Measurements from ENCODE around the gene OLFM3. TPM values are rescaled to one million over a fixed set of nuclear protein-coding genes. Genes with fewer than 3 reads are reported as not detected.

The OLFM3 gene
- total RNA-seq, 1 experiment from 2014 or later: not detected

DNA sequence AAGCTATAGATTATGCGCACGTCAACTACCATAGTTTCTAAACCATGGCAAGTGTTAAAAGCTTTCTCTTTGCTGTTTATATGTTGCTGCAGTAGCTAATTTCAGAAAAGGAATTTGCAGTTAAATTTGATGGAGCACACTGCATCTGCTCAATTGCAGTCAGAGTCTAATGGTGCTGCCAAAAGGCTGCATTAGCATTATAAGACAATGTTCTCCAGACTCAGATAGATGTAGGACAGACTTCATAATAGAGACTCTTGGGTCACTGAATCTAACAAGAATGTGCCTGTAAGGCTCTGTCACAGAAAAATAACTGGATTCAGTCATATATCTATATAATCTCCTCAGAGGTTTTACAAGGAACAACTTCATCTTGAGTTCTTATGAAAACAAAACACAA is 198.3 kb downstream of the OLFM3 start:
- POLR2A ChIA-PET: no interaction called here
- Histone ChIP-seq H3K4me1 (ENCODE audit: control insufficient read depth in 1 of 2, insufficient read depth in 2 of 2, low read length in 2 of 2) (no peaks in the 10 kb centered on the region), H2AFZ (ENCODE audit: low read depth, low read length, poor library complexity, severe bottlenecking) (no peak overlapping the region), H3K9me2 (ENCODE audit: insufficient read depth) (no peaks in the 10 kb centered on the region), H3K4me3 (replicated peaks in 1 of 2; ENCODE audit: low read depth in 1 of 2, low read length in 2 of 2) (no peak overlapping the region), H3K4me2 (ENCODE audit: low read length) (no peak overlapping the region), H4K20me1 (ENCODE audit: insufficient read depth) (no peaks in the 10 kb centered on the region), H3K27ac (ENCODE audit: low read depth, low read length) (no peak overlapping the region), H3K9me3 (ENCODE audit: control insufficient read depth in 1 of 2, insufficient read depth in 1 of 2, low read depth in 1 of 2, low read length in 2 of 2) (0 out of 4 replicates have a peak, but pooled peaks cover 0 to 6% of the 10 kb centered on the region in 2 experiments), H3K79me2 (ENCODE audit: insufficient read depth, low read length) (no peaks in the 10 kb centered on the region), H3K36me3 (ENCODE audit: control insufficient read depth in 1 of 2, insufficient read depth in 2 of 2, low read length in 2 of 2) (no peaks in the 10 kb centered on the region), H3K27me3 (ENCODE audit: insufficient read depth, low read length) (no peaks in the 10 kb centered on the region), H3K9ac (ENCODE audit: low read length) (no peak overlapping the region)
- no peak for ATAC-seq
- CTCF ChIA-PET: no interaction called here
- no TSS peak for BruUV-seq (replicated peaks)
- RAD21 ChIA-PET (ENCODE audit: low non-redundant PET in 1 of 2, low total read pairs in 2 of 2, uncharacterized antibody in 2 of 2, unreplicated experiment in 2 of 2): no interaction called here
- no peak for DNase-seq (ENCODE audit: low read depth, low spot score)
- TF ChIP-seq SP1 (IDR thresholded peaks at IDR 0.05; ENCODE audit: low read depth) (no peak), FOSL1 (IDR thresholded peaks at IDR 0.05; ENCODE audit: low read depth) (no peak), POLR2AphosphoS5 (IDR thresholded peaks at IDR 0.05; ENCODE audit: low read depth, low read length) (no peak), ELF1 (IDR thresholded peaks at IDR 0.05; ENCODE audit: borderline replicate concordance, low read depth) (no peak), EZH2phosphoT487 (IDR thresholded peaks at IDR 0.05; ENCODE audit: borderline replicate concordance) (no peak), RAD21 (IDR thresholded peaks at IDR 0.05; ENCODE audit: low read depth) (no peak), SRF (IDR thresholded peaks at IDR 0.05; ENCODE audit: low read depth) (no peak)
- TF ChIP-seq, protein P1, sequence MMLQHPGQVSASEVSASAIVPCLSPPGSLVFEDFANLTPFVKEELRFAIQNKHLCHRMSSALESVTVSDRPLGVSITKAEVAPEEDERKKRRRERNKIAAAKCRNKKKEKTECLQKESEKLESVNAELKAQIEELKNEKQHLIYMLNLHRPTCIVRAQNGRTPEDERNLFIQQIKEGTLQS (IDR thresholded peaks at IDR 0.05): no peak
- TF ChIP-seq, protein P2, sequence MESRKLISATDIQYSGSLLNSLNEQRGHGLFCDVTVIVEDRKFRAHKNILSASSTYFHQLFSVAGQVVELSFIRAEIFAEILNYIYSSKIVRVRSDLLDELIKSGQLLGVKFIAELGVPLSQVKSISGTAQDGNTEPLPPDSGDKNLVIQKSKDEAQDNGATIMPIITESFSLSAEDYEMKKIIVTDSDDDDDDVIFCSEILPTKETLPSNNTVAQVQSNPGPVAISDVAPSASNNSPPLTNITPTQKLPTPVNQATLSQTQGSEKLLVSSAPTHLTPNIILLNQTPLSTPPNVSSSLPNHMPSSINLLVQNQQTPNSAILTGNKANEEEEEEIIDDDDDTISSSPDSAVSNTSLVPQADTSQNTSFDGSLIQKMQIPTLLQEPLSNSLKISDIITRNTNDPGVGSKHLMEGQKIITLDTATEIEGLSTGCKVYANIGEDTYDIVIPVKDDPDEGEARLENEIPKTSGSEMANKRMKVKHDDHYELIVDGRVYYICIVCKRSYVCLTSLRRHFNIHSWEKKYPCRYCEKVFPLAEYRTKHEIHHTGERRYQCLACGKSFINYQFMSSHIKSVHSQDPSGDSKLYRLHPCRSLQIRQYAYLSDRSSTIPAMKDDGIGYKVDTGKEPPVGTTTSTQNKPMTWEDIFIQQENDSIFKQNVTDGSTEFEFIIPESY (IDR thresholded peaks at IDR 0.05; ENCODE audit: extremely low read depth, insufficient replicate concordance, low read length): no peak
- TF ChIP-seq, protein P3, sequence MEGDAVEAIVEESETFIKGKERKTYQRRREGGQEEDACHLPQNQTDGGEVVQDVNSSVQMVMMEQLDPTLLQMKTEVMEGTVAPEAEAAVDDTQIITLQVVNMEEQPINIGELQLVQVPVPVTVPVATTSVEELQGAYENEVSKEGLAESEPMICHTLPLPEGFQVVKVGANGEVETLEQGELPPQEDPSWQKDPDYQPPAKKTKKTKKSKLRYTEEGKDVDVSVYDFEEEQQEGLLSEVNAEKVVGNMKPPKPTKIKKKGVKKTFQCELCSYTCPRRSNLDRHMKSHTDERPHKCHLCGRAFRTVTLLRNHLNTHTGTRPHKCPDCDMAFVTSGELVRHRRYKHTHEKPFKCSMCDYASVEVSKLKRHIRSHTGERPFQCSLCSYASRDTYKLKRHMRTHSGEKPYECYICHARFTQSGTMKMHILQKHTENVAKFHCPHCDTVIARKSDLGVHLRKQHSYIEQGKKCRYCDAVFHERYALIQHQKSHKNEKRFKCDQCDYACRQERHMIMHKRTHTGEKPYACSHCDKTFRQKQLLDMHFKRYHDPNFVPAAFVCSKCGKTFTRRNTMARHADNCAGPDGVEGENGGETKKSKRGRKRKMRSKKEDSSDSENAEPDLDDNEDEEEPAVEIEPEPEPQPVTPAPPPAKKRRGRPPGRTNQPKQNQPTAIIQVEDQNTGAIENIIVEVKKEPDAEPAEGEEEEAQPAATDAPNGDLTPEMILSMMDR (IDR thresholded peaks at IDR 0.05 in 2 of 3, conservative IDR thresholded peaks at IDR 0.05 in 1 of 3; ENCODE audit: borderline replicate concordance in 1 of 3, insufficient read depth in 1 of 3, low read depth in 2 of 3, low read length in 2 of 3): no peak
- intact Hi-C loops (cut with micrococcal nuclease): no loop called here
